Esophagus squamous epithelium (tissue), 4 donors: Measurements from ENCODE around the gene SPAG9.

Experiments used
- POLR2A ChIP-seq, 4 donors: fragments of 450-650 bp; IDR thresholded peaks; one replicate each; pipeline ENCODE4 v1.6.1; 2017; ENCODE audit warnings: antibody characterized with exemption in 4 of 4, mild to moderate bottlenecking in 4 of 4, moderate library complexity in 3 of 4
- TF ChIP-seq, protein P1 (sequence below), 6 experiments: fragments of 450-650 bp in 4 of 6; fragments of 200-600 bp in 2 of 6; sonication (generic) in 2 of 6; IDR thresholded peaks; one replicate each; pipeline ENCODE4 v1.5.1; 2016 to 2019; ENCODE audit warnings: antibody characterized with exemption in 6 of 6, mild to moderate bottlenecking in 4 of 6, moderate library complexity in 4 of 6

DNA sequence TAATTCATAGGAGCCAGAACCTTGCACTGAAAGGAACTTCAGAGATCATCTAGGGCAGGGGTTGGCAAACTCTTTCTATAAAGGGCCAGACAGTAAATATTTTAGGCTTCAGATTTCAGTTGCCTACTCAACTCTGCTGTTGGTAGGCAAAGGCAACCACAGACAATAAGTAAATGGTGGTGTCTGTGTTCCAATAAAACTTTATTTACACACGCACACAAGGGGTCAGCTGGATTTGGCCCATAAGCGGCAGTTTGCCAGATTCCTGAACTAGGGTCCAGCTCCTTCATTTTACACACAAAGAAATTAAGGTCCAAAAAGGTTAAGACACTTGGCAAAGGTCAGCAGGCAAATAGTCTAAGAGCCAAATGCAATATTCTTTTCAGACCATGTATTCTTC, 107.3 kb downstream of the SPAG9 start:
- TF ChIP-seq, protein P1, sequence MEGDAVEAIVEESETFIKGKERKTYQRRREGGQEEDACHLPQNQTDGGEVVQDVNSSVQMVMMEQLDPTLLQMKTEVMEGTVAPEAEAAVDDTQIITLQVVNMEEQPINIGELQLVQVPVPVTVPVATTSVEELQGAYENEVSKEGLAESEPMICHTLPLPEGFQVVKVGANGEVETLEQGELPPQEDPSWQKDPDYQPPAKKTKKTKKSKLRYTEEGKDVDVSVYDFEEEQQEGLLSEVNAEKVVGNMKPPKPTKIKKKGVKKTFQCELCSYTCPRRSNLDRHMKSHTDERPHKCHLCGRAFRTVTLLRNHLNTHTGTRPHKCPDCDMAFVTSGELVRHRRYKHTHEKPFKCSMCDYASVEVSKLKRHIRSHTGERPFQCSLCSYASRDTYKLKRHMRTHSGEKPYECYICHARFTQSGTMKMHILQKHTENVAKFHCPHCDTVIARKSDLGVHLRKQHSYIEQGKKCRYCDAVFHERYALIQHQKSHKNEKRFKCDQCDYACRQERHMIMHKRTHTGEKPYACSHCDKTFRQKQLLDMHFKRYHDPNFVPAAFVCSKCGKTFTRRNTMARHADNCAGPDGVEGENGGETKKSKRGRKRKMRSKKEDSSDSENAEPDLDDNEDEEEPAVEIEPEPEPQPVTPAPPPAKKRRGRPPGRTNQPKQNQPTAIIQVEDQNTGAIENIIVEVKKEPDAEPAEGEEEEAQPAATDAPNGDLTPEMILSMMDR (IDR thresholded peaks at IDR 0.05), result no peak
- no peak for TF ChIP-seq POLR2A (IDR thresholded peaks at IDR 0.05)
